IMR-90 (cell line): Measurements from ENCODE around the gene FNDC3B. TPM values are rescaled to one million over a fixed set of nuclear protein-coding genes. Genes with fewer than 3 reads are reported as not detected.

Experiments
- ATAC-seq: fragments of 200-7000 bp; cut with Tn5 transposase; 2 replicates; pipeline ENCODE4 v1.9.1; 2020; ENCODE audit warnings: low read depth, mild to moderate bottlenecking, moderate library complexity
- BruUV-seq: library from RNA; stranded (reverse); fragments of 400-500 nt; replicated peaks from 2 replicates; lab custom pipeline; 2021; lab: Mats Ljungman, UMichigan
- CTCF ChIA-PET: fragments of 300-600 bp; formaldehyde crosslinking; extraction: SDS; loops from one replicate; lab custom pipeline; 2021; ENCODE audit warnings: antibody characterized with exemption; lab: Yijun Ruan, JAX
- POLR2A ChIA-PET: fragments of 300-600 bp; sonication (Branson Sonifier 250); formaldehyde crosslinking; loops from one replicate; lab custom pipeline; 2022; ENCODE audit warnings: antibody characterized with exemption; ENCODE audit not compliant: unreplicated experiment; lab: Charles Lee
- DNase-seq: peaks from one replicate; pipeline ENCODE4 v3.0.0; 2013
- H2AFZ ChIP-seq: replicated peaks from 2 replicates; pipeline ENCODE3; 2013; ENCODE audit warnings: low read length, mild to moderate bottlenecking; ENCODE audit not compliant: poor library complexity
- H2AK5ac ChIP-seq: 2 replicates; pipeline ENCODE4 v1.6.1; 2013; ENCODE audit warnings: low read depth, low read length, inconsistent platforms
- H2AK9ac ChIP-seq: replicated peaks from 2 replicates; pipeline ENCODE3; 2013; ENCODE audit warnings: mild to moderate bottlenecking, low read depth, low read length, moderate library complexity; ENCODE audit not compliant: poor library complexity
- H2BK120ac ChIP-seq: 2 replicates; pipeline ENCODE4 v1.6.1; 2013; ENCODE audit warnings: low read depth, low read length, inconsistent platforms
- H2BK15ac ChIP-seq: 3 replicates; pipeline ENCODE4 v1.6.1; 2013; ENCODE audit warnings: low read depth, low read length, inconsistent platforms
- H2BK20ac ChIP-seq: 2 replicates; pipeline ENCODE4 v1.6.1; 2013; ENCODE audit warnings: low read depth, mild to moderate bottlenecking, inconsistent platforms, low read length, moderate library complexity
- H2BK5ac ChIP-seq: 2 replicates; pipeline ENCODE4 v1.6.1; 2013; ENCODE audit warnings: mild to moderate bottlenecking, low read depth, low read length, inconsistent platforms; ENCODE audit not compliant: poor library complexity, severe bottlenecking
- H3K14ac ChIP-seq: replicated peaks from 2 replicates; pipeline ENCODE4 v1.6.1; 2013; ENCODE audit warnings: low read depth, low read length, inconsistent platforms
- H3K18ac ChIP-seq: 2 replicates; pipeline ENCODE4 v1.6.1; 2013; ENCODE audit warnings: low read depth, low read length, control low read depth
- H3K23ac ChIP-seq: 2 replicates; pipeline ENCODE4 v1.6.1; 2013; ENCODE audit warnings: low read depth, low read length, inconsistent platforms
- H3K27ac ChIP-seq: 2 replicates; pipeline ENCODE4 v1.5.1; 2013; ENCODE audit warnings: mild to moderate bottlenecking, control low read depth, low read length; ENCODE audit not compliant: insufficient read depth
- H3K27me3 ChIP-seq: 2 replicates; pipeline ENCODE4 v1.6.1; 2013; ENCODE audit warnings: low read length; ENCODE audit not compliant: control insufficient read depth, insufficient read depth
- H3K36me3 ChIP-seq: 2 replicates; pipeline ENCODE4 v1.6.1; 2013; ENCODE audit warnings: low read length, mixed read lengths; ENCODE audit not compliant: control insufficient read depth, insufficient read depth
- H3K4ac ChIP-seq: 2 replicates; pipeline ENCODE4 v1.6.1; 2013; ENCODE audit warnings: low read depth, low read length, inconsistent platforms
- H3K4me1 ChIP-seq: 2 replicates; pipeline ENCODE4 v1.6.1; 2013; ENCODE audit warnings: low read length, mixed read lengths; ENCODE audit not compliant: control insufficient read depth, insufficient read depth
- H3K4me2 ChIP-seq: 2 replicates; pipeline ENCODE4 v1.6.1; 2013; ENCODE audit warnings: low read depth, mild to moderate bottlenecking, control low read depth, low read length, moderate library complexity
- H3K4me3 ChIP-seq: 2 replicates; pipeline ENCODE4 v1.5.1; 2013; ENCODE audit warnings: low read depth, mild to moderate bottlenecking, control low read depth, low read length, moderate library complexity; ENCODE audit not compliant: insufficient read depth
- H3K56ac ChIP-seq: 2 replicates; pipeline ENCODE4 v1.6.1; 2013; ENCODE audit warnings: low read length, inconsistent platforms; ENCODE audit not compliant: insufficient read depth; ENCODE audit errors: extremely low read depth
- H3K79me1 ChIP-seq, 2 experiments: 2 replicates each; pipeline ENCODE4 v1.6.1; 2013; ENCODE audit warnings: low read length in 2 of 2, inconsistent platforms in 1 of 2, low read depth in 1 of 2
- H3K9ac ChIP-seq: 2 replicates; pipeline ENCODE4 v1.6.1; 2013; ENCODE audit warnings: low read depth, low read length, control low read depth
- H3K9me1 ChIP-seq: 2 replicates; pipeline ENCODE4 v1.6.1; 2013; ENCODE audit warnings: low read length, inconsistent platforms; ENCODE audit not compliant: insufficient read depth
- H3K9me3 ChIP-seq: 2 replicates; pipeline ENCODE4 v1.6.1; 2013; ENCODE audit warnings: low read length; ENCODE audit not compliant: control insufficient read depth, insufficient read depth
- H4K20me1 ChIP-seq: 2 replicates; pipeline ENCODE4 v1.6.1; 2013; ENCODE audit warnings: low read length, inconsistent platforms; ENCODE audit not compliant: insufficient read depth
- H4K5ac ChIP-seq: 2 replicates; pipeline ENCODE4 v1.6.1; 2013; ENCODE audit warnings: mild to moderate bottlenecking, low read depth, low read length, control low read depth
- H4K8ac ChIP-seq, 2 experiments: 2 replicates each; pipeline ENCODE4 v1.6.1; 2013; ENCODE audit warnings: low read depth in 2 of 2, low read length in 2 of 2, control low read depth in 1 of 2, inconsistent platforms in 1 of 2
- H4K91ac ChIP-seq: 2 replicates; pipeline ENCODE4 v1.6.1; 2013; ENCODE audit warnings: low read depth, low read length, inconsistent platforms; ENCODE audit not compliant: insufficient read depth
- BHLHE40 ChIP-seq: fragments of 150-350 bp; IDR thresholded peaks from 2 replicates; pipeline ENCODE4 v1.6.1; 2016; ENCODE audit warnings: mild to moderate bottlenecking, low read depth, low read length
- CEBPB ChIP-seq: IDR thresholded peaks from 2 replicates; pipeline ENCODE4 v1.6.1; 2012; ENCODE audit warnings: low read depth, low read length, improper control_type of control experiment
- CHD1 ChIP-seq: IDR thresholded peaks from 2 replicates; pipeline ENCODE4 v1.6.1; 2012; ENCODE audit warnings: low read depth, low read length, improper control_type of control experiment
- FOS ChIP-seq: fragments of 150-350 bp; IDR thresholded peaks from 2 replicates; pipeline ENCODE4 v1.6.1; 2016; ENCODE audit warnings: low read depth, low read length
- MAFK ChIP-seq: IDR thresholded peaks from 2 replicates; pipeline ENCODE4 v1.6.1; 2012; ENCODE audit warnings: low read depth, low read length, improper control_type of control experiment
- MAZ ChIP-seq: IDR thresholded peaks from 2 replicates; pipeline ENCODE4 v1.6.1; 2012; ENCODE audit warnings: low read depth, mild to moderate bottlenecking, low read length, improper control_type of control experiment, moderate library complexity, borderline replicate concordance
- MXI1 ChIP-seq: IDR thresholded peaks from 2 replicates; pipeline ENCODE4 v1.6.1; 2012; ENCODE audit warnings: low read depth, mild to moderate bottlenecking, low read length, moderate library complexity, borderline replicate concordance
- NFE2L2 ChIP-seq: fragments of 150-350 bp; IDR thresholded peaks from 2 replicates; pipeline ENCODE4 v1.6.1; 2016; ENCODE audit warnings: low read depth, mild to moderate bottlenecking, low read length
- POLR2A ChIP-seq: IDR thresholded peaks from 2 replicates; pipeline ENCODE4 v1.6.1; 2012; ENCODE audit warnings: mild to moderate bottlenecking, low read depth, low read length
- RAD21 ChIP-seq: IDR thresholded peaks from 2 replicates; pipeline ENCODE4 v1.6.1; 2012; ENCODE audit warnings: low read length, improper control_type of control experiment
- RCOR1 ChIP-seq: IDR thresholded peaks from 2 replicates; pipeline ENCODE4 v1.6.1; 2012; ENCODE audit warnings: mild to moderate bottlenecking, low read length, improper control_type of control experiment; ENCODE audit not compliant: insufficient replicate concordance
- RFX5 ChIP-seq: IDR thresholded peaks from 2 replicates; pipeline ENCODE4 v1.8.0; 2012; ENCODE audit warnings: low read depth, mild to moderate bottlenecking, low read length, moderate library complexity
- SMC3 ChIP-seq: fragments of 150-350 bp; IDR thresholded peaks from 2 replicates; pipeline ENCODE4 v1.6.1; 2016; ENCODE audit warnings: low read depth, mild to moderate bottlenecking, antibody characterized with exemption, low read length, moderate library complexity
- whole genome bisulfite sequencing, 2 experiments: methylation state at CpG; one replicate each; pipeline versions ENCODE4 v1.1.5 to v1.1.7; 2013; ENCODE audit warnings: missing lambda C conversion rate in 2 of 2; ENCODE audit not compliant: insufficient read length in 1 of 2; ENCODE audit errors: extremely low coverage in 2 of 2; 5-methylcytosine and 5-hydroxymethylcytosine counted together
- dilution Hi-C: fragments of 300-500 bp; cut with HindIII; formaldehyde crosslinking; loops from one replicate; pipeline ENCODE4 v1.14.3; 2018; ENCODE audit warnings: low sequenced_read_pairs; ENCODE audit not compliant: unreplicated experiment
- in situ Hi-C: fragments of 300-500 bp; cut with MboI; formaldehyde crosslinking; loops from 3 replicates; pipeline ENCODE4 v1.14.3; 2019; ENCODE audit warnings: low sequenced_read_pairs, inconsistent platforms, mixed read lengths
- intact Hi-C: fragments of 100-400 bp; cut with micrococcal nuclease; formaldehyde crosslinking; loops from 2 replicates; pipeline ENCODE4 v1.10.0; 2022
- polyA plus RNA-seq, 3 experiments: library from polyadenylated mRNA; depleted of rRNA; stranded (reverse); fragments of >200 nt; gene quantifications; 2 replicates each; pipeline ENCODE4 v1.2.3, GENCODE V29; 2012; ENCODE audit warnings: low replicate concordance in 1 of 3
- total RNA-seq: library from RNA; depleted of rRNA; stranded (reverse); fragments of >200 nt; gene quantifications from 2 replicates; pipeline ENCODE4 v1.2.3, GENCODE V29; 2012
- TF ChIP-seq, protein P1 (sequence below): fragments of 150-350 bp; IDR thresholded peaks from 2 replicates; pipeline ENCODE4 v1.6.1; 2016; ENCODE audit warnings: low read depth, mild to moderate bottlenecking, low read length, moderate library complexity, borderline replicate concordance
- TF ChIP-seq, protein P2 (sequence below): conservative IDR thresholded peaks from 2 replicates; pipeline ENCODE4 v1.5.1; 2012; ENCODE audit warnings: mild to moderate bottlenecking, low read depth, low read length, improper control_type of control experiment
- TF ChIP-seq, protein P3 (sequence below): fragments of 150-350 bp; IDR thresholded peaks from 2 replicates; pipeline ENCODE4 v1.6.1; 2017; ENCODE audit warnings: mild to moderate bottlenecking, antibody characterized with exemption, low read length, low read depth

FNDC3B gene
- total and polyA plus RNA-seq, 2 of the 4 experiments (the other 2 are of a cell fraction): 23.9 to 150 TPM

DNA sequence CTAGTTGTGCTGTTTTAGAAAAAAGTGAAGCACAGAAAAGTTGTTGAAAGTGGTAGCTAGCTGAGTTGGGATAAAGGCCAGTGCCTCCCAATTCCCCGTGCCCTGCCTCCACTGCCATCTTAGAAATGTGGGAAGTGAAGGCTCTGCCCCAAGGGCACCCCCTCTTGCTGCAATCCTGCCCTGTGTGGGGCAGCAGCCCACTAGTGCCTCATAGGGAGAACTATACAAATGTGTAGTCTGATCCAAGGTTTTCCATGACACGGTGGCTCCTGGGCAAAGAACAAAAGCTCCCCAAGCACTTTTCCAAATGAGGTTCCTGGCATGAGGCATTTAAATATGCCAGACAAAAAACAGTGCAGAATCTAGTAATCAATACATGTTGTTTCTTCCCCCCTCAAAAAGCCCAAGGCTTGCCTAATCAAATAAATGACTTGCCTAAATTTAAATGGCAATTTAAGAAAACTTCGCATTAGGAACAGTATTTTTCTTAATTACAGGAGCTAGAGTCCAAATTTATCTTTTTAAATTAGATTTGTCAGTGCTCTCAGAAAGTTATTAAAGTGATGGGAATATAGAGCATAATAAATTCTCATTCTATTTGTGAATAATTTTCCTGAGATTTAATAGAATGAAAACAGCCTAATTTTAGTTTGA, 325.1 kb downstream of the FNDC3B start:
- no peak overlapping the region for H2BK5ac ChIP-seq
- H3K18ac ChIP-seq: no peak overlapping the region
- peaks cover 20 to 46% of the 10 kb centered on the region in 2 experiments for H3K79me1 ChIP-seq
- no peak overlapping the region for H3K27ac ChIP-seq
- peaks cover 8% of the 10 kb centered on the region for H3K4me1 ChIP-seq
- intact Hi-C loops: no loop called here
- dilution Hi-C loops: no loop called here
- no peak overlapping the region for H4K5ac ChIP-seq
- H2AK9ac ChIP-seq: no peak overlapping the region
- DNase-seq: no peak
- peaks cover 3% of the 10 kb centered on the region; the same call in 1 of the 2 replicates for H3K9me1 ChIP-seq
- H3K9me3 ChIP-seq: no peaks in the 10 kb centered on the region
- no peak for ATAC-seq
- BruUV-seq: no TSS peak
- no peak overlapping the region for H2BK15ac ChIP-seq
- H3K36me3 ChIP-seq: peaks cover 26% of the 10 kb centered on the region
- no peak overlapping the region for H2AK5ac ChIP-seq
- in situ Hi-C loops: loop anchor here (10.0 kb wide), 1 partner anchor 300 kb away; no protein-coding TSS in a partner anchor
- H4K20me1 ChIP-seq: peaks cover 20% of the 10 kb centered on the region
- CTCF ChIA-PET: interaction anchor here (1.3 kb wide), 1 partner anchor 9 kb away, joined by 4 read pairs; no protein-coding TSS in a partner anchor
- H3K4me3 ChIP-seq: no peak overlapping the region
- H3K23ac ChIP-seq: no peak overlapping the region
- H3K4ac ChIP-seq: no peak overlapping the region
- no peak overlapping the region for H3K4me2 ChIP-seq
- H3K14ac ChIP-seq: no peak overlapping the region
- H4K8ac ChIP-seq: no peak overlapping the region
- WGBS, 2 experiments: no CpG with 5 or more reads among the region's 3 CpGs
- POLR2A ChIA-PET: no interaction called here
- no peak overlapping the region for H3K56ac ChIP-seq
- H3K27me3 ChIP-seq: no peaks in the 10 kb centered on the region
- H2BK20ac ChIP-seq: no peak overlapping the region
- H4K91ac ChIP-seq: no peak overlapping the region
- no peak overlapping the region for H2AFZ ChIP-seq
- TF ChIP-seq RCOR1 (no peak), MAZ (no peak), MXI1 (no peak), RFX5 (no peak), BHLHE40 (no peak), CHD1 (no peak), CEBPB (no peak), MAFK (no peak), SMC3 (no peak), FOS (no peak), POLR2A (no peak), NFE2L2 (no peak), RAD21 (no peak)
- TF ChIP-seq, protein P1, sequence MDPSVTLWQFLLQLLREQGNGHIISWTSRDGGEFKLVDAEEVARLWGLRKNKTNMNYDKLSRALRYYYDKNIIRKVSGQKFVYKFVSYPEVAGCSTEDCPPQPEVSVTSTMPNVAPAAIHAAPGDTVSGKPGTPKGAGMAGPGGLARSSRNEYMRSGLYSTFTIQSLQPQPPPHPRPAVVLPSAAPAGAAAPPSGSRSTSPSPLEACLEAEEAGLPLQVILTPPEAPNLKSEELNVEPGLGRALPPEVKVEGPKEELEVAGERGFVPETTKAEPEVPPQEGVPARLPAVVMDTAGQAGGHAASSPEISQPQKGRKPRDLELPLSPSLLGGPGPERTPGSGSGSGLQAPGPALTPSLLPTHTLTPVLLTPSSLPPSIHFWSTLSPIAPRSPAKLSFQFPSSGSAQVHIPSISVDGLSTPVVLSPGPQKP: no peak
- TF ChIP-seq, protein P2, sequence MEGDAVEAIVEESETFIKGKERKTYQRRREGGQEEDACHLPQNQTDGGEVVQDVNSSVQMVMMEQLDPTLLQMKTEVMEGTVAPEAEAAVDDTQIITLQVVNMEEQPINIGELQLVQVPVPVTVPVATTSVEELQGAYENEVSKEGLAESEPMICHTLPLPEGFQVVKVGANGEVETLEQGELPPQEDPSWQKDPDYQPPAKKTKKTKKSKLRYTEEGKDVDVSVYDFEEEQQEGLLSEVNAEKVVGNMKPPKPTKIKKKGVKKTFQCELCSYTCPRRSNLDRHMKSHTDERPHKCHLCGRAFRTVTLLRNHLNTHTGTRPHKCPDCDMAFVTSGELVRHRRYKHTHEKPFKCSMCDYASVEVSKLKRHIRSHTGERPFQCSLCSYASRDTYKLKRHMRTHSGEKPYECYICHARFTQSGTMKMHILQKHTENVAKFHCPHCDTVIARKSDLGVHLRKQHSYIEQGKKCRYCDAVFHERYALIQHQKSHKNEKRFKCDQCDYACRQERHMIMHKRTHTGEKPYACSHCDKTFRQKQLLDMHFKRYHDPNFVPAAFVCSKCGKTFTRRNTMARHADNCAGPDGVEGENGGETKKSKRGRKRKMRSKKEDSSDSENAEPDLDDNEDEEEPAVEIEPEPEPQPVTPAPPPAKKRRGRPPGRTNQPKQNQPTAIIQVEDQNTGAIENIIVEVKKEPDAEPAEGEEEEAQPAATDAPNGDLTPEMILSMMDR: no peak
- TF ChIP-seq, protein P3, sequence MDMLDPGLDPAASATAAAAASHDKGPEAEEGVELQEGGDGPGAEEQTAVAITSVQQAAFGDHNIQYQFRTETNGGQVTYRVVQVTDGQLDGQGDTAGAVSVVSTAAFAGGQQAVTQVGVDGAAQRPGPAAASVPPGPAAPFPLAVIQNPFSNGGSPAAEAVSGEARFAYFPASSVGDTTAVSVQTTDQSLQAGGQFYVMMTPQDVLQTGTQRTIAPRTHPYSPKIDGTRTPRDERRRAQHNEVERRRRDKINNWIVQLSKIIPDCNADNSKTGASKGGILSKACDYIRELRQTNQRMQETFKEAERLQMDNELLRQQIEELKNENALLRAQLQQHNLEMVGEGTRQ: no peak
- H2BK120ac ChIP-seq: no peak overlapping the region
- no peak overlapping the region for H3K9ac ChIP-seq
